Memory B cell (primary cell): Measurements from ENCODE around the gene ELMO1.

Experiments used
- ATAC-seq: fragments of 150-1000 bp; cut with Tn5 transposase; 2 replicates; pipeline ENCODE4 v1.10.0; 2021; ENCODE audit warnings: low read depth, mild to moderate bottlenecking, moderate library complexity
- DNase-seq, 2 donors: peaks; one replicate each; pipeline ENCODE4 v3.0.0; 2022; ENCODE audit warnings: low spot score in 2 of 2
- H3K27ac Mint-ChIP-seq: one replicate; pipeline ENCODE4 v1.8.0; 2022; ENCODE audit warnings: mild to moderate bottlenecking, moderate library complexity, mixed read lengths
- H3K27me3 Mint-ChIP-seq: one replicate; pipeline ENCODE4 v1.8.0; 2022; ENCODE audit warnings: mixed read lengths
- H3K36me3 Mint-ChIP-seq: one replicate; pipeline ENCODE4 v1.8.0; 2022; ENCODE audit warnings: mild to moderate bottlenecking, mixed read lengths
- H3K4me1 Mint-ChIP-seq: one replicate; pipeline ENCODE4 v1.8.0; 2022; ENCODE audit warnings: mixed read lengths
- H3K4me3 Mint-ChIP-seq: one replicate; pipeline ENCODE4 v1.8.0; 2022; ENCODE audit warnings: mild to moderate bottlenecking, moderate library complexity, mixed read lengths
- H3K9me3 Mint-ChIP-seq: one replicate; pipeline ENCODE4 v1.8.0; 2022; ENCODE audit warnings: mixed read lengths

ELMO1 gene

GRCh38 chr7:37015353-37016034 is 433.2 kb downstream of the ELMO1 start:
- ATAC-seq, result no peak
- H3K27ac Mint-ChIP-seq, result no peak overlapping the region
- no peak overlapping the region for H3K4me3 Mint-ChIP-seq

GRCh38 chr7:37013771-37014170 is 434.9 kb downstream of the ELMO1 start:
- Mint-ChIP-seq H3K36me3 (peaks cover 37% of the 10 kb centered on the region), H3K9me3 (no peaks in the 10 kb centered on the region), H3K27me3 (no peaks in the 10 kb centered on the region), H3K27ac (peak overlapping the region; percentile 20), H3K4me1 (peaks cover 7% of the 10 kb centered on the region), H3K4me3 (no peak overlapping the region)
- DNase-seq (no peak), ATAC-seq (no peak)

More at GRCh38 chr7:37015353-37016034, 433.2 kb downstream of the ELMO1 start:
- peaks cover 8% of the 10 kb centered on the region for H3K4me1 Mint-ChIP-seq
- no peak for DNase-seq
- H3K36me3 Mint-ChIP-seq, result peaks cover 38% of the 10 kb centered on the region
- no peaks in the 10 kb centered on the region for H3K9me3 Mint-ChIP-seq
- H3K27me3 Mint-ChIP-seq, result no peaks in the 10 kb centered on the region

- Mint-ChIP-seq H3K27me3 (no peaks in the 10 kb centered on the region), H3K4me3 (no peak overlapping the region), H3K36me3 (peaks cover 36% of the 10 kb centered on the region), H3K4me1 (peaks cover 3% of the 10 kb centered on the region), H3K27ac (no peak overlapping the region), H3K9me3 (no peaks in the 10 kb centered on the region)
- DNase-seq (no peak), ATAC-seq (no peak)
These were observed 437.3 kb downstream of the ELMO1 start for GRCh38 chr7:37011151-37011890.

GRCh38 chr7:37009125-37009675 is 439.5 kb downstream of the ELMO1 start:
- H3K27ac Mint-ChIP-seq, result no peak overlapping the region
- DNase-seq, result no peak
- H3K27me3 Mint-ChIP-seq, result no peaks in the 10 kb centered on the region
- ATAC-seq, result no peak
- no peaks in the 10 kb centered on the region for H3K4me1 Mint-ChIP-seq
- H3K9me3 Mint-ChIP-seq, result no peaks in the 10 kb centered on the region
- H3K36me3 Mint-ChIP-seq, result peaks cover 38% of the 10 kb centered on the region
- H3K4me3 Mint-ChIP-seq, result no peak overlapping the region

GRCh38 chr7:37007691-37008090 is 441.0 kb downstream of the ELMO1 start:
- no peaks in the 10 kb centered on the region for H3K27me3 Mint-ChIP-seq
- no peak for DNase-seq
- H3K4me3 Mint-ChIP-seq, result no peak overlapping the region
- H3K9me3 Mint-ChIP-seq, result no peaks in the 10 kb centered on the region
- peaks cover 2% of the 10 kb centered on the region for H3K4me1 Mint-ChIP-seq
- no peak for ATAC-seq
- peaks cover 41% of the 10 kb centered on the region for H3K36me3 Mint-ChIP-seq
- H3K27ac Mint-ChIP-seq, result no peak overlapping the region

- ATAC-seq, result no peak
- H3K27me3 Mint-ChIP-seq, result no peaks in the 10 kb centered on the region
- H3K4me1 Mint-ChIP-seq, result peaks cover 4% of the 10 kb centered on the region
- no peak for DNase-seq
- H3K4me3 Mint-ChIP-seq, result no peak overlapping the region
- no peak overlapping the region for H3K27ac Mint-ChIP-seq
- peaks cover 2% of the 10 kb centered on the region for H3K9me3 Mint-ChIP-seq
- peaks cover 43% of the 10 kb centered on the region for H3K36me3 Mint-ChIP-seq
These were observed 441.4 kb downstream of the ELMO1 start for GRCh38 chr7:37007268-37007667.

GRCh38 chr7:37006764-37007163 is 441.9 kb downstream of the ELMO1 start:
- Mint-ChIP-seq H3K4me1 (peaks cover 4% of the 10 kb centered on the region), H3K9me3 (peaks cover 2% of the 10 kb centered on the region), H3K27ac (no peak overlapping the region), H3K4me3 (no peak overlapping the region), H3K36me3 (peaks cover 43% of the 10 kb centered on the region), H3K27me3 (no peaks in the 10 kb centered on the region)
- ATAC-seq (no peak), DNase-seq (no peak)

GRCh38 chr7:37000511-37000910 is 448.2 kb downstream of the ELMO1 start:
- Mint-ChIP-seq H3K4me3 (no peak overlapping the region), H3K9me3 (peaks cover 2% of the 10 kb centered on the region), H3K36me3 (peaks cover 27% of the 10 kb centered on the region)

GRCh38 chr7:36999626-37000485 is 448.8 kb downstream of the ELMO1 start:
- no peak overlapping the region for H3K27ac Mint-ChIP-seq
- no peaks in the 10 kb centered on the region for H3K27me3 Mint-ChIP-seq
- DNase-seq (no peak), ATAC-seq (no peak)
- H3K9me3 Mint-ChIP-seq, result peaks cover 2% of the 10 kb centered on the region
- H3K4me3 Mint-ChIP-seq, result no peak overlapping the region
- peaks cover 27% of the 10 kb centered on the region for H3K36me3 Mint-ChIP-seq
- peaks cover 4% of the 10 kb centered on the region for H3K4me1 Mint-ChIP-seq

More at GRCh38 chr7:37000511-37000910, 448.2 kb downstream of the ELMO1 start:
- no peak for DNase-seq
- Mint-ChIP-seq H3K27ac (no peak overlapping the region), H3K4me1 (peaks cover 4% of the 10 kb centered on the region), H3K27me3 (no peaks in the 10 kb centered on the region)
- ATAC-seq, result no peak

- Mint-ChIP-seq H3K9me3 (no peaks in the 10 kb centered on the region), H3K36me3 (peaks cover 7% of the 10 kb centered on the region), H3K4me1 (peaks cover 15% of the 10 kb centered on the region), H3K27ac (no peak overlapping the region), H3K27me3 (no peaks in the 10 kb centered on the region), H3K4me3 (no peak overlapping the region)
- ATAC-seq (no peak), DNase-seq (no peak)
These were observed 452.9 kb downstream of the ELMO1 start for GRCh38 chr7:36995776-36996175.

- H3K27me3 Mint-ChIP-seq, result no peaks in the 10 kb centered on the region
- ATAC-seq (no peak), DNase-seq (no peak)
- no peak overlapping the region for H3K4me3 Mint-ChIP-seq
- no peaks in the 10 kb centered on the region for H3K9me3 Mint-ChIP-seq
- H3K4me1 Mint-ChIP-seq, result peaks cover 15% of the 10 kb centered on the region
- H3K27ac Mint-ChIP-seq, result peak overlapping the region; percentile 56
- peaks cover 7% of the 10 kb centered on the region for H3K36me3 Mint-ChIP-seq
These were observed 454.1 kb downstream of the ELMO1 start for GRCh38 chr7:36994456-36995112.

- H3K4me1 Mint-ChIP-seq, result peaks cover 43% of the 10 kb centered on the region
- H3K9me3 Mint-ChIP-seq, result no peaks in the 10 kb centered on the region
- DNase-seq (peak; percentile 51 to 56), ATAC-seq (peak; percentile 59)
- no peaks in the 10 kb centered on the region for H3K27me3 Mint-ChIP-seq
- peaks cover 9% of the 10 kb centered on the region for H3K36me3 Mint-ChIP-seq
- no peak overlapping the region for H3K4me3 Mint-ChIP-seq
- no peak overlapping the region for H3K27ac Mint-ChIP-seq
These were observed 461.5 kb downstream of the ELMO1 start for GRCh38 chr7:36986948-36987724.

GRCh38 chr7:36986511-36986933 is 462.1 kb downstream of the ELMO1 start:
- H3K4me3 Mint-ChIP-seq, result no peak overlapping the region
- H3K4me1 Mint-ChIP-seq, result peaks cover 40% of the 10 kb centered on the region
- H3K9me3 Mint-ChIP-seq, result no peaks in the 10 kb centered on the region
- H3K36me3 Mint-ChIP-seq, result peaks cover 8% of the 10 kb centered on the region
- H3K27ac Mint-ChIP-seq, result no peak overlapping the region
- no peaks in the 10 kb centered on the region for H3K27me3 Mint-ChIP-seq
- no peak for DNase-seq
- ATAC-seq, result no peak
